SK-N-SH treated with all-trans-retinoic acid at 6 μM for 48 hours (cell line): ENCODE measurements around the gene SMAD5.

Experiments
- ATAC-seq: fragments of 200-7000 bp; cut with Tn5 transposase; 3 replicates; pipeline ENCODE4 v1.9.1; 2020; ENCODE audit warnings: mild to moderate bottlenecking, moderate library complexity
- ARNTL ChIP-seq: fragments of 450-650 bp; formaldehyde crosslinking; IDR thresholded peaks from 2 replicates; pipeline ENCODE4 v1.5.0; 2020; ENCODE audit warnings: low read depth, mild to moderate bottlenecking, moderate library complexity, borderline replicate concordance
- BACH2 ChIP-seq: fragments of 250-450 bp; sonication (Bioruptor Pico); IDR thresholded peaks from 2 replicates; pipeline ENCODE4 v1.9.0; 2021; ENCODE audit warnings: mild to moderate bottlenecking, borderline replicate concordance
- CSDC2 ChIP-seq: fragments of 250-450 bp; sonication (Bioruptor Pico); IDR thresholded peaks from 2 replicates; pipeline ENCODE4 v1.5.0; 2020; ENCODE audit warnings: mild to moderate bottlenecking, moderate library complexity
- ESRRG ChIP-seq: fragments of 250-450 bp; sonication (Bioruptor Pico); IDR thresholded peaks from 2 replicates; pipeline ENCODE4 v1.6.1; 2021; ENCODE audit warnings: mild to moderate bottlenecking
- GLIS3 ChIP-seq: fragments of 250-450 bp; sonication (Bioruptor Pico); IDR thresholded peaks from 2 replicates; pipeline ENCODE4 v1.5.0; 2020; ENCODE audit warnings: mild to moderate bottlenecking, moderate library complexity
- ISL1 ChIP-seq: fragments of 250-450 bp; sonication (Bioruptor Pico); IDR thresholded peaks from 2 replicates; pipeline ENCODE4 v2.1.2; 2022; ENCODE audit warnings: mild to moderate bottlenecking, moderate library complexity
- OSR1 ChIP-seq: fragments of 250-450 bp; sonication (Bioruptor Pico); IDR thresholded peaks from 2 replicates; pipeline ENCODE4 v1.8.0; 2022; ENCODE audit warnings: moderate library complexity, mild to moderate bottlenecking, inconsistent platforms
- PPARA ChIP-seq: fragments of 250-450 bp; sonication (Bioruptor Pico); IDR thresholded peaks from 2 replicates; pipeline ENCODE4 v1.5.0; 2020; ENCODE audit warnings: mild to moderate bottlenecking, borderline replicate concordance
- SNAI2 ChIP-seq: fragments of 250-450 bp; sonication (Bioruptor Pico); IDR thresholded peaks from 2 replicates; pipeline ENCODE4 v1.5.0; 2020; ENCODE audit warnings: mild to moderate bottlenecking, moderate library complexity
- TCF4 ChIP-seq: fragments of 250-450 bp; sonication (Bioruptor Pico); IDR thresholded peaks from 2 replicates; pipeline ENCODE4 v1.8.0; 2021; ENCODE audit warnings: mild to moderate bottlenecking, moderate library complexity, borderline replicate concordance
- TOX ChIP-seq: fragments of 250-450 bp; sonication (Bioruptor Pico); IDR thresholded peaks from 2 replicates; pipeline ENCODE4 v1.8.0; 2021; ENCODE audit warnings: mild to moderate bottlenecking, moderate library complexity, borderline replicate concordance
- ZC3H10 ChIP-seq: fragments of 250-450 bp; sonication (Bioruptor Pico); IDR thresholded peaks from 2 replicates; pipeline ENCODE4 v1.5.1; 2021; ENCODE audit warnings: mild to moderate bottlenecking, moderate library complexity
- ZFP3 ChIP-seq: fragments of 250-450 bp; sonication (Bioruptor Pico); IDR thresholded peaks from 2 replicates; pipeline ENCODE4 v1.5.0; 2020; ENCODE audit warnings: mild to moderate bottlenecking, moderate library complexity
- ZFP30 ChIP-seq: fragments of 450-650 bp; formaldehyde crosslinking; IDR thresholded peaks from 2 replicates; pipeline ENCODE4 v1.5.0; 2022; ENCODE audit warnings: mild to moderate bottlenecking, moderate library complexity
- ZNF565 ChIP-seq: fragments of 450-650 bp; formaldehyde crosslinking; conservative IDR thresholded peaks from 2 replicates; pipeline ENCODE4 v1.5.0; 2020; ENCODE audit warnings: low read depth, mild to moderate bottlenecking, moderate library complexity
- ZNF70 ChIP-seq: fragments of 450-650 bp; formaldehyde crosslinking; IDR thresholded peaks from 2 replicates; pipeline ENCODE4 v1.5.0; 2020; ENCODE audit warnings: mild to moderate bottlenecking, moderate library complexity
- ZNF8 ChIP-seq: fragments of 450-650 bp; formaldehyde crosslinking; IDR thresholded peaks from 2 replicates; pipeline ENCODE4 v1.5.0; 2020; ENCODE audit warnings: mild to moderate bottlenecking, moderate library complexity
- TF ChIP-seq, protein P1 (sequence below): fragments of 250-450 bp; sonication (Bioruptor Pico); IDR thresholded peaks from 2 replicates; pipeline ENCODE4 v1.5.0; 2020; ENCODE audit warnings: mild to moderate bottlenecking, moderate library complexity
- TF ChIP-seq, protein P2 (sequence below): fragments of 250-450 bp; sonication (Bioruptor Pico); IDR thresholded peaks from 2 replicates; pipeline ENCODE4 v1.8.0; 2021; ENCODE audit warnings: low read depth, mild to moderate bottlenecking, moderate library complexity, borderline replicate concordance
- TF ChIP-seq, protein P3 (sequence below): fragments of 250-450 bp; sonication (Bioruptor Pico); IDR thresholded peaks from 2 replicates; pipeline ENCODE4 v1.8.0; 2020; ENCODE audit warnings: mild to moderate bottlenecking, moderate library complexity, borderline replicate concordance
- TF ChIP-seq, protein P4 (sequence below): fragments of 250-450 bp; sonication (Bioruptor Pico); IDR thresholded peaks from 2 replicates; pipeline ENCODE4 v1.5.1; 2021; ENCODE audit warnings: mild to moderate bottlenecking, moderate library complexity

Gene SMAD5

DNA sequence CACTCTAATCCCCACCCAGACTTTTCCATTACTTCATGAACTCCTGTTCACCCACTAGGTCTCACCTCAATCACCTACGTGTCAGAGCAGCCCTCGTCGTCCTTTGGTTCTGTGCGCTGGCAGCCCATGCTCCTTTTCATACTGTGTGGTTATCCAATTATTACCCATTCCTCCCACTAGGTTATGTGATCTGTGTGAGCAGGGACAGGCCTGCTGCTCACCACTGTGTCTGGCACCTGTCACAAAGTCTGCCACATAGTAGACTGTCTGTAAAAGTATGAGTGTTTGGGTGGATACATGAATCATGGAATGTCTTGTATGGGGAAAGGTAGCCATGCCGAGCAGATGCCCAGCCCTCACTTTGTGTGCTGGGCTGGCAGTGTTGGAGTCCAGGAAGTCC lies 12.1 kb upstream of the SMAD5 start (continued):
- TF ChIP-seq, protein P1, sequence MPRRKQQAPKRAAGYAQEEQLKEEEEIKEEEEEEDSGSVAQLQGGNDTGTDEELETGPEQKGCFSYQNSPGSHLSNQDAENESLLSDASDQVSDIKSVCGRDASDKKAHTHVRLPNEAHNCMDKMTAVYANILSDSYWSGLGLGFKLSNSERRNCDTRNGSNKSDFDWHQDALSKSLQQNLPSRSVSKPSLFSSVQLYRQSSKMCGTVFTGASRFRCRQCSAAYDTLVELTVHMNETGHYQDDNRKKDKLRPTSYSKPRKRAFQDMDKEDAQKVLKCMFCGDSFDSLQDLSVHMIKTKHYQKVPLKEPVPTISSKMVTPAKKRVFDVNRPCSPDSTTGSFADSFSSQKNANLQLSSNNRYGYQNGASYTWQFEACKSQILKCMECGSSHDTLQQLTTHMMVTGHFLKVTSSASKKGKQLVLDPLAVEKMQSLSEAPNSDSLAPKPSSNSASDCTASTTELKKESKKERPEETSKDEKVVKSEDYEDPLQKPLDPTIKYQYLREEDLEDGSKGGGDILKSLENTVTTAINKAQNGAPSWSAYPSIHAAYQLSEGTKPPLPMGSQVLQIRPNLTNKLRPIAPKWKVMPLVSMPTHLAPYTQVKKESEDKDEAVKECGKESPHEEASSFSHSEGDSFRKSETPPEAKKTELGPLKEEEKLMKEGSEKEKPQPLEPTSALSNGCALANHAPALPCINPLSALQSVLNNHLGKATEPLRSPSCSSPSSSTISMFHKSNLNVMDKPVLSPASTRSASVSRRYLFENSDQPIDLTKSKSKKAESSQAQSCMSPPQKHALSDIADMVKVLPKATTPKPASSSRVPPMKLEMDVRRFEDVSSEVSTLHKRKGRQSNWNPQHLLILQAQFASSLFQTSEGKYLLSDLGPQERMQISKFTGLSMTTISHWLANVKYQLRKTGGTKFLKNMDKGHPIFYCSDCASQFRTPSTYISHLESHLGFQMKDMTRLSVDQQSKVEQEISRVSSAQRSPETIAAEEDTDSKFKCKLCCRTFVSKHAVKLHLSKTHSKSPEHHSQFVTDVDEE = no peak
- TF ChIP-seq ZNF70 (CRISPR knock-in tag) (no peak), ZFP30 (no peak), ARNTL (CRISPR knock-in tag) (no peak), ISL1 (no peak), ESRRG (CRISPR knock-in tag) (no peak), TOX (CRISPR knock-in tag) (no peak), GLIS3 (CRISPR knock-in tag) (no peak), ZC3H10 (no peak), SNAI2 (no peak), ZNF565 (CRISPR knock-in tag) (no peak)
- TF ChIP-seq, protein P2, sequence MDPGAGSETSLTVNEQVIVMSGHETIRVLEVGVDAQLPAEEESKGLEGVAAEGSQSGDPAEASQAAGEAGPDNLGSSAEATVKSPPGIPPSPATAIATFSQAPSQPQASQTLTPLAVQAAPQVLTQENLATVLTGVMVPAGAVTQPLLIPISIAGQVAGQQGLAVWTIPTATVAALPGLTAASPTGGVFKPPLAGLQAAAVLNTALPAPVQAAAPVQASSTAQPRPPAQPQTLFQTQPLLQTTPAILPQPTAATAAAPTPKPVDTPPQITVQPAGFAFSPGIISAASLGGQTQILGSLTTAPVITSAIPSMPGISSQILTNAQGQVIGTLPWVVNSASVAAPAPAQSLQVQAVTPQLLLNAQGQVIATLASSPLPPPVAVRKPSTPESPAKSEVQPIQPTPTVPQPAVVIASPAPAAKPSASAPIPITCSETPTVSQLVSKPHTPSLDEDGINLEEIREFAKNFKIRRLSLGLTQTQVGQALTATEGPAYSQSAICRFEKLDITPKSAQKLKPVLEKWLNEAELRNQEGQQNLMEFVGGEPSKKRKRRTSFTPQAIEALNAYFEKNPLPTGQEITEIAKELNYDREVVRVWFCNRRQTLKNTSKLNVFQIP (CRISPR knock-in tag) = no peak

DNA sequence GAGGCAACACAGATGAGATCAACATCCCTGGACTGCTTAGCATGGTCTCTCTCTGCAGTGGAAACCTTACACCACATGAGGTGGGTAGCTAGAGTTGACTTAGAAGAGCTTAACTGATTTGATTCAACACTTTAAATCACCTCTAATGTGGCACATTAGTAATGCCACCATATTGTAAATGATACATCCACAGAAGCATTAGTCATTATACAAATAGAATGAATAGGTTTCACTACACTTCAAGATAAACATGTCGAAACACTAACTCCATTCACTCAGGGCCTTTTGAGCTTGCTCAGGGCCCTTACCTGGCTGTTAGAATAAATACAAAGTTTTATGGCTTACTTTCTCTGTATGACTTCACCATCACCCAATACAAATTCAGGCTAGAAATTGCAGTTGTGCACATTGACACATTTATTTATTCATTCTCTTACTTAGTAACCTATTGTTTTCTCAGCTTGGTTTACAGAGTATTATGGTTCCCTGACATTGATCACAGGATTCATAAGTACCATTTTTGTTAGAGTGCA lies 9.3 kb upstream of the SMAD5 start:
- no peak for ATAC-seq

More for the DNA sequence above, 9.3 kb upstream of the SMAD5 start:
- TF ChIP-seq, protein P3, sequence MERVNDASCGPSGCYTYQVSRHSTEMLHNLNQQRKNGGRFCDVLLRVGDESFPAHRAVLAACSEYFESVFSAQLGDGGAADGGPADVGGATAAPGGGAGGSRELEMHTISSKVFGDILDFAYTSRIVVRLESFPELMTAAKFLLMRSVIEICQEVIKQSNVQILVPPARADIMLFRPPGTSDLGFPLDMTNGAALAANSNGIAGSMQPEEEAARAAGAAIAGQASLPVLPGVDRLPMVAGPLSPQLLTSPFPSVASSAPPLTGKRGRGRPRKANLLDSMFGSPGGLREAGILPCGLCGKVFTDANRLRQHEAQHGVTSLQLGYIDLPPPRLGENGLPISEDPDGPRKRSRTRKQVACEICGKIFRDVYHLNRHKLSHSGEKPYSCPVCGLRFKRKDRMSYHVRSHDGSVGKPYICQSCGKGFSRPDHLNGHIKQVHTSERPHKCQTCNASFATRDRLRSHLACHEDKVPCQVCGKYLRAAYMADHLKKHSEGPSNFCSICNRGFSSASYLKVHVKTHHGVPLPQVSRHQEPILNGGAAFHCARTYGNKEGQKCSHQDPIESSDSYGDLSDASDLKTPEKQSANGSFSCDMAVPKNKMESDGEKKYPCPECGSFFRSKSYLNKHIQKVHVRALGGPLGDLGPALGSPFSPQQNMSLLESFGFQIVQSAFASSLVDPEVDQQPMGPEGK (CRISPR knock-in tag) = no peak
- TF ChIP-seq PPARA (CRISPR knock-in tag) (no peak), BACH2 (CRISPR knock-in tag) (no peak), ISL1 (no peak), SNAI2 (no peak), TOX (CRISPR knock-in tag) (no peak), ARNTL (CRISPR knock-in tag) (no peak), TCF4 (CRISPR knock-in tag) (no peak), CSDC2 (CRISPR knock-in tag) (no peak), OSR1 (CRISPR knock-in tag) (no peak), ESRRG (CRISPR knock-in tag) (no peak), ZFP3 (no peak), ZNF8 (CRISPR knock-in tag) (no peak)
- TF ChIP-seq, protein P1 = no peak
- TF ChIP-seq, protein P4, sequence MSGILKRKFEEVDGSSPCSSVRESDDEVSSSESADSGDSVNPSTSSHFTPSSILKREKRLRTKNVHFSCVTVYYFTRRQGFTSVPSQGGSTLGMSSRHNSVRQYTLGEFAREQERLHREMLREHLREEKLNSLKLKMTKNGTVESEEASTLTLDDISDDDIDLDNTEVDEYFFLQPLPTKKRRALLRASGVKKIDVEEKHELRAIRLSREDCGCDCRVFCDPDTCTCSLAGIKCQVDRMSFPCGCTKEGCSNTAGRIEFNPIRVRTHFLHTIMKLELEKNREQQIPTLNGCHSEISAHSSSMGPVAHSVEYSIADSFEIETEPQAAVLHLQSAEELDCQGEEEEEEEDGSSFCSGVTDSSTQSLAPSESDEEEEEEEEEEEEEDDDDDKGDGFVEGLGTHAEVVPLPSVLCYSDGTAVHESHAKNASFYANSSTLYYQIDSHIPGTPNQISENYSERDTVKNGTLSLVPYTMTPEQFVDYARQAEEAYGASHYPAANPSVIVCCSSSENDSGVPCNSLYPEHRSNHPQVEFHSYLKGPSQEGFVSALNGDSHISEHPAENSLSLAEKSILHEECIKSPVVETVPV (CRISPR knock-in tag) = no peak
